Upper lobe of left lung (tissue), 4 donors: ENCODE data around the gene COL9A2.

Source experiments
- POLR2A ChIP-seq, 4 donors: fragments of 450-650 bp; IDR thresholded peaks; one replicate each; pipeline ENCODE4 v1.5.1; 2016 to 2017; ENCODE audit warnings: antibody characterized with exemption in 4 of 4, mild to moderate bottlenecking in 2 of 4
- TF ChIP-seq, protein P1 (sequence below), 6 experiments: fragments of 450-650 bp in 4 of 6; fragments of 200-600 bp in 2 of 6; sonication (generic) in 2 of 6; IDR thresholded peaks; one replicate each; pipeline ENCODE4 v1.5.1; 2016 to 2019; ENCODE audit warnings: antibody characterized with exemption in 6 of 6

GRCh38 chr1:40337443-40337842 lies 20.4 kb upstream of the COL9A2 start:
- no peak for TF ChIP-seq POLR2A (IDR thresholded peaks at IDR 0.05)
- TF ChIP-seq, protein P1, sequence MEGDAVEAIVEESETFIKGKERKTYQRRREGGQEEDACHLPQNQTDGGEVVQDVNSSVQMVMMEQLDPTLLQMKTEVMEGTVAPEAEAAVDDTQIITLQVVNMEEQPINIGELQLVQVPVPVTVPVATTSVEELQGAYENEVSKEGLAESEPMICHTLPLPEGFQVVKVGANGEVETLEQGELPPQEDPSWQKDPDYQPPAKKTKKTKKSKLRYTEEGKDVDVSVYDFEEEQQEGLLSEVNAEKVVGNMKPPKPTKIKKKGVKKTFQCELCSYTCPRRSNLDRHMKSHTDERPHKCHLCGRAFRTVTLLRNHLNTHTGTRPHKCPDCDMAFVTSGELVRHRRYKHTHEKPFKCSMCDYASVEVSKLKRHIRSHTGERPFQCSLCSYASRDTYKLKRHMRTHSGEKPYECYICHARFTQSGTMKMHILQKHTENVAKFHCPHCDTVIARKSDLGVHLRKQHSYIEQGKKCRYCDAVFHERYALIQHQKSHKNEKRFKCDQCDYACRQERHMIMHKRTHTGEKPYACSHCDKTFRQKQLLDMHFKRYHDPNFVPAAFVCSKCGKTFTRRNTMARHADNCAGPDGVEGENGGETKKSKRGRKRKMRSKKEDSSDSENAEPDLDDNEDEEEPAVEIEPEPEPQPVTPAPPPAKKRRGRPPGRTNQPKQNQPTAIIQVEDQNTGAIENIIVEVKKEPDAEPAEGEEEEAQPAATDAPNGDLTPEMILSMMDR (IDR thresholded peaks at IDR 0.05) = no peak
